Transverse colon (tissue), 4 donors: Measurements from ENCODE around the gene TAOK3.

Experiments
- CTCF ChIP-seq, 5 experiments: fragments of 200-600 bp in 3 of 5; fragments of 450-650 bp in 2 of 5; sonication (generic) in 3 of 5; IDR thresholded peaks; 1 replicate in 2 of 5; 2 replicates in 3 of 5; pipeline ENCODE4 v1.5.1; 2016 to 2017; ENCODE audit warnings: antibody characterized with exemption in 5 of 5, inconsistent platforms in 3 of 5, mild to moderate bottlenecking in 2 of 5, moderate library complexity in 1 of 5
- EP300 ChIP-seq: sonication (generic); formaldehyde crosslinking; IDR thresholded peaks from one replicate; pipeline ENCODE4 v1.6.1; 2017; ENCODE audit warnings: antibody characterized with exemption, low read depth
- POLR2A ChIP-seq: fragments of 450-650 bp; IDR thresholded peaks from one replicate; pipeline ENCODE4 v1.6.1; 2016; ENCODE audit warnings: antibody characterized with exemption, mild to moderate bottlenecking, moderate library complexity
- POLR2AphosphoS5 ChIP-seq, 3 donors: sonication (generic); formaldehyde crosslinking; IDR thresholded peaks; one replicate each; pipeline ENCODE4 v1.6.1; 2016; ENCODE audit warnings: antibody characterized with exemption in 3 of 3

- no peak for TF ChIP-seq CTCF (IDR thresholded peaks at IDR 0.05)
- no peak for TF ChIP-seq POLR2AphosphoS5 (IDR thresholded peaks at IDR 0.05)
- no peak for TF ChIP-seq EP300
- TF ChIP-seq POLR2A, result no peak
These were observed 21.7 kb downstream of the TAOK3 start for GRCh38 chr12:118350908-118351559.
